Right lobe of liver (tissue), 6 donors: ENCODE data around the gene ABCA3. TPM values are rescaled to one million over a fixed set of nuclear protein-coding genes. Genes with fewer than 3 reads are reported as not detected.

Experiments used
- ATAC-seq, 4 donors: fragments of 200-7000 bp; cut with Tn5 transposase; one replicate each; pipeline ENCODE4 v1.9.1; 2020; ENCODE audit warnings: mild to moderate bottlenecking in 4 of 4, moderate library complexity in 4 of 4
- DNase-seq, 3 donors: peaks; one replicate each; pipeline ENCODE4 v3.0.0-alpha.2; 2020
- H3K27ac ChIP-seq, 3 donors: fragments of 200-600 bp; one replicate each; pipeline ENCODE4 v1.8.0; 2022
- H3K27me3 ChIP-seq, 2 donors: fragments of 200-600 bp; one replicate each; pipeline ENCODE4 v1.8.0; 2022
- H3K36me3 ChIP-seq, 4 donors: fragments of 200-600 bp; sonication (generic) in 1 of 4; one replicate each; pipeline versions ENCODE4 v1.5.1 to v1.8.0; 2017 to 2022; ENCODE audit warnings: control low read depth in 1 of 4
- H3K4me1 ChIP-seq, 4 donors: fragments of 200-600 bp; sonication (generic) in 1 of 4; one replicate each; pipeline versions ENCODE4 v1.5.1 to v1.8.0; 2017 to 2022; ENCODE audit warnings: control low read depth in 1 of 4
- H3K4me3 ChIP-seq, 3 donors: fragments of 200-600 bp; one replicate each; pipeline ENCODE4 v1.8.0; 2022
- H3K9me3 ChIP-seq, 4 donors: fragments of 200-600 bp; sonication (generic) in 1 of 4; one replicate each; pipeline versions ENCODE4 v1.5.1 to v1.8.0; 2017 to 2022; ENCODE audit warnings: control low read depth in 1 of 4
- CTCF ChIP-seq, 4 donors: fragments of 200-600 bp in 3 of 4; fragments of 450-650 bp in 1 of 4; IDR thresholded peaks; one replicate each; pipeline versions ENCODE4 v1.5.1 to v1.8.0; 2016 to 2022; ENCODE audit warnings: antibody characterized with exemption in 4 of 4, mild to moderate bottlenecking in 2 of 4
- POLR2A ChIP-seq: fragments of 450-650 bp; IDR thresholded peaks from one replicate; pipeline ENCODE4 v1.6.1; 2017; ENCODE audit warnings: antibody characterized with exemption, mild to moderate bottlenecking
- WGBS: methylation state at CpG from one replicate; pipeline ENCODE4 v1.1.6; 2018; ENCODE audit warnings: low coverage, low lambda C conversion rate; ENCODE audit not compliant: insufficient coverage; ENCODE audit errors: missing lambda C conversion rate; 5-methylcytosine and 5-hydroxymethylcytosine counted together
- intact Hi-C, 2 donors: fragments of 100-400 bp; cut with DNase I; formaldehyde crosslinking; loops; one replicate each; pipeline versions ENCODE4 v1.11.2 to v1.14.1; 2022
- total RNA-seq, 6 experiments: library from RNA; depleted of rRNA in 2 of 6; stranded (reverse); fragments of >200 nt in 2 of 6; fragmentation: NEBNext Ultra II Directional in 3 of 6; extraction: Animal tissue kit (Norgen Biotek cat#: 25700) in 3 of 6; gene quantifications; one replicate each; pipeline versions ENCODE4 v1.1.0 to v1.2.4, GENCODE V29; 2016 to 2023
- donor health status: DM: no; HTN: yes; CAD: no.
- donor health status: DM: no; HTN: no; CAD: no.
- donor health status: DM: no; HTN: no; CAD: no.
- donor health status: DM: no; HTN: yes; CAD: no.
- donor health status: DM: no; HTN: yes; CAD: no.

Gene ABCA3
- total RNA-seq, 6 experiments from 2014 or later: 1.2 to 2.9 (median 2.1) TPM

DNA sequence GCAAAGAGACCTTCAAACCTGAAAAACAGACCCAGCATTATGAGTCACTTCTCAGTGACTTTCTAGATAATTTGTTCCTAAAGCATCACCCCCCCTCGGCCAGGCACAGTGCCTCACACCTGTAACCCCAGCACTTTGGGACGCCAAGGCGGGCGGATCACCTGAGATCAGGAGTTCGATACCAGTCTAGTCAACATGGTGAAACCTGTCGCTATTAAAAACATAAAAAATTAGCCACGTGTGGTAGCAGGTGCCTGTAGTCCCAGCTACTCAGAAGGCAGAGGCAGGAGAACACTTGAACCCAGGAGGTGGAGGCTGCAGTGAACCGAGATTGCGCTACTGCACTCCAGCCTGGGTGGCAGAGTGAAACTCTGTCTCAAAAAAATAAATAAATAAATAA, 48.3 kb downstream of the ABCA3 start:
- H3K27ac ChIP-seq: no peak overlapping the region
- no peak for ATAC-seq
- DNase-seq: no peak
- no peak overlapping the region for H3K4me3 ChIP-seq
- no peaks in the 10 kb centered on the region for H3K36me3 ChIP-seq
- H3K4me1 ChIP-seq: no peaks in the 10 kb centered on the region
- intact Hi-C loops: no loop called here
- H3K27me3 ChIP-seq: no peaks in the 10 kb centered on the region
- no peaks in the 10 kb centered on the region for H3K9me3 ChIP-seq
- TF ChIP-seq CTCF (IDR thresholded peaks at IDR 0.05) (no peak), POLR2A (no peak)
- 89% methylated on average over 9 of the region's 9 CpGs for WGBS

GRCh38 chr16:2289282-2289681, 51.2 kb downstream of the ABCA3 start:
- intact Hi-C loops: no loop called here
- H3K9me3 ChIP-seq: no peaks in the 10 kb centered on the region
- H3K27ac ChIP-seq: no peak overlapping the region
- H3K4me1 ChIP-seq: no peaks in the 10 kb centered on the region
- TF ChIP-seq POLR2A (no peak), CTCF (IDR thresholded peaks at IDR 0.05) (no peak)
- H3K4me3 ChIP-seq: no peak overlapping the region
- DNase-seq: no peak
- H3K36me3 ChIP-seq: no peaks in the 10 kb centered on the region
- 97% methylated on average over 5 of the region's 23 CpGs for WGBS
- H3K27me3 ChIP-seq: no peaks in the 10 kb centered on the region
- no peak for ATAC-seq

- no peak for TF ChIP-seq CTCF (IDR thresholded peaks at IDR 0.05)
- TF ChIP-seq POLR2A: no peak
- ATAC-seq (no peak), DNase-seq (no peak)
- WGBS: no CpG with 5 or more reads among the region's 8 CpGs
- Histone ChIP-seq H3K36me3 (no peaks in the 10 kb centered on the region), H3K4me1 (no peaks in the 10 kb centered on the region), H3K27ac (no peak overlapping the region), H3K4me3 (no peak overlapping the region), H3K27me3 (no peaks in the 10 kb centered on the region), H3K9me3 (no peaks in the 10 kb centered on the region)
- intact Hi-C loops: no loop called here
Observed at GRCh38 chr16:2288726-2289125, 51.8 kb downstream of the ABCA3 start.

GRCh38 chr16:2287916-2288547, 52.5 kb downstream of the ABCA3 start:
- Histone ChIP-seq H3K4me1 (no peaks in the 10 kb centered on the region), H3K9me3 (no peaks in the 10 kb centered on the region), H3K27ac (no peak overlapping the region), H3K27me3 (no peaks in the 10 kb centered on the region), H3K4me3 (no peak overlapping the region), H3K36me3 (no peaks in the 10 kb centered on the region)
- intact Hi-C loops: no loop called here
- TF ChIP-seq CTCF (IDR thresholded peaks at IDR 0.05): no peak
- TF ChIP-seq POLR2A: no peak
- ATAC-seq (no peak), DNase-seq (no peak)
- WGBS: 82% methylated on average over 11 of the region's 35 CpGs

GRCh38 chr16:2286550-2286949, 54.0 kb downstream of the ABCA3 start:
- DNase-seq (no peak), ATAC-seq (no peak)
- H3K27ac ChIP-seq: no peak overlapping the region
- WGBS: no CpG with 5 or more reads among the region's 17 CpGs
- no peak overlapping the region for H3K4me3 ChIP-seq
- intact Hi-C loops: no loop called here
- TF ChIP-seq POLR2A: no peak
- TF ChIP-seq CTCF (IDR thresholded peaks at IDR 0.05): no peak
- no peaks in the 10 kb centered on the region for H3K27me3 ChIP-seq
- H3K36me3 ChIP-seq: no peaks in the 10 kb centered on the region
- no peaks in the 10 kb centered on the region for H3K4me1 ChIP-seq
- no peaks in the 10 kb centered on the region for H3K9me3 ChIP-seq
